ENCODE results near the gene RPS6KA2.

Gene RPS6KA2

GRCh38 chr6:166608774-166609173 is 18.3 kb downstream of the RPS6KA2 start:
- H3K4me3 ChIP-seq (ENCODE audit: low read length): no peak overlapping the region
- DNase-seq (ENCODE audit: low read depth): no peak
- TF ChIP-seq, protein P1, sequence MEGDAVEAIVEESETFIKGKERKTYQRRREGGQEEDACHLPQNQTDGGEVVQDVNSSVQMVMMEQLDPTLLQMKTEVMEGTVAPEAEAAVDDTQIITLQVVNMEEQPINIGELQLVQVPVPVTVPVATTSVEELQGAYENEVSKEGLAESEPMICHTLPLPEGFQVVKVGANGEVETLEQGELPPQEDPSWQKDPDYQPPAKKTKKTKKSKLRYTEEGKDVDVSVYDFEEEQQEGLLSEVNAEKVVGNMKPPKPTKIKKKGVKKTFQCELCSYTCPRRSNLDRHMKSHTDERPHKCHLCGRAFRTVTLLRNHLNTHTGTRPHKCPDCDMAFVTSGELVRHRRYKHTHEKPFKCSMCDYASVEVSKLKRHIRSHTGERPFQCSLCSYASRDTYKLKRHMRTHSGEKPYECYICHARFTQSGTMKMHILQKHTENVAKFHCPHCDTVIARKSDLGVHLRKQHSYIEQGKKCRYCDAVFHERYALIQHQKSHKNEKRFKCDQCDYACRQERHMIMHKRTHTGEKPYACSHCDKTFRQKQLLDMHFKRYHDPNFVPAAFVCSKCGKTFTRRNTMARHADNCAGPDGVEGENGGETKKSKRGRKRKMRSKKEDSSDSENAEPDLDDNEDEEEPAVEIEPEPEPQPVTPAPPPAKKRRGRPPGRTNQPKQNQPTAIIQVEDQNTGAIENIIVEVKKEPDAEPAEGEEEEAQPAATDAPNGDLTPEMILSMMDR (conservative IDR thresholded peaks at IDR 0.05; ENCODE audit: low read length): no peak

GRCh38 chr6:166605752-166606151 is 21.3 kb downstream of the RPS6KA2 start:
- DNase-seq (ENCODE audit: low read depth): no peak

DNA sequence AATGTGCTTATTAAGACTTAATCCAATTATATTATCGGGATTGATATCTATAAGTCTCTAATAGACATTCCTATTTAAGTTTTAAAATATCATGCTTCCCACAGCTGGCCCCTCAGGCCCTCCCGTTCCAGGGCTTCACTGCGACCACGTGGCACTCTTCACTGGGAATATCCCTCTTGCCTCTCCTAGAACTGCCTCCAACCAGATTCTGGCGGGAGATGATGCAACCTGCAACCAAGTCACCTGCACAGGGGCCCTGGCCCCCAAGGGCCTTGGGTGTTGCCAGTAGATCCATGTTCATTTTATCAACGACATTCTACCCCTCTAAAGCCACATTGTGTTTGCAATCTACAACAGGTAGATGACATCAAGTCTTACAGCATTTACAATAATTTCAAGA is 22.1 kb downstream of the RPS6KA2 start:
- no peak overlapping the region for H3K4me3 ChIP-seq (ENCODE audit: low read length)
- TF ChIP-seq, protein P1 (conservative IDR thresholded peaks at IDR 0.05; ENCODE audit: low read length): no peak
- no peak for DNase-seq (ENCODE audit: low read depth)

More at GRCh38 chr6:166605752-166606151, 21.3 kb downstream of the RPS6KA2 start:
- TF ChIP-seq, protein P1 (conservative IDR thresholded peaks at IDR 0.05; ENCODE audit: low read length): no peak
- H3K4me3 ChIP-seq (ENCODE audit: low read length): no peak overlapping the region

- H3K4me3 ChIP-seq (ENCODE audit: low read length): no peak overlapping the region
- no peak for DNase-seq (ENCODE audit: low read depth)
Observed at GRCh38 chr6:166604328-166604727, 22.7 kb downstream of the RPS6KA2 start.

GRCh38 chr6:166603043-166603690 is 23.9 kb downstream of the RPS6KA2 start:
- TF ChIP-seq, protein P1 (conservative IDR thresholded peaks at IDR 0.05; ENCODE audit: low read length): no peak
- DNase-seq (ENCODE audit: low read depth): no peak
- no peak overlapping the region for H3K4me3 ChIP-seq (ENCODE audit: low read length)

More at GRCh38 chr6:166604328-166604727, 22.7 kb downstream of the RPS6KA2 start:
- TF ChIP-seq, protein P1 (conservative IDR thresholded peaks at IDR 0.05; ENCODE audit: low read length): no peak

DNA sequence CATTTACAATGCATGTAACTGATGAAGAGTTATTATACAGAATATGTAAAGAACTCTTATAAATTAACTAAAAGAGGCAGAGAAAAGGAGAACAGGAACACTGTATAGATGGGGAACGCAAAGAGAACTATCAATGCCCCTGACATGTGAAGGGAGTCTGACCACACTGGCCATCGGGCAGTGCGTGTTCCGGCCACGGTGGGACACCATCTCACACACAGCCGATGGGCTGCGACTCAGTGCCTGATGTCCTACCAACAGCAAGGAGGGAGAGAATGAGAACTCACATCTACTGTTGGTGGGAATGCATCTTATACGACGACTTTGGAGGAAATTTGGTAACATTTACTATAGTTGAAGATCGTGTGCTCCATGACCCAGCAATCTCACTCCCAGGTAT is 25.1 kb downstream of the RPS6KA2 start:
- H3K4me3 ChIP-seq (ENCODE audit: low read length): no peak overlapping the region
- TF ChIP-seq, protein P1 (conservative IDR thresholded peaks at IDR 0.05; ENCODE audit: low read length): no peak
- no peak for DNase-seq (ENCODE audit: low read depth)

GRCh38 chr6:166600931-166601330 is 26.1 kb downstream of the RPS6KA2 start:
- DNase-seq (ENCODE audit: low read depth): no peak
- TF ChIP-seq, protein P1 (conservative IDR thresholded peaks at IDR 0.05; ENCODE audit: low read length): no peak
- no peak overlapping the region for H3K4me3 ChIP-seq (ENCODE audit: low read length)

All from AG10803 (cell line).